Measurements from ENCODE around the gene UBC. TPM values are rescaled to one million over a fixed set of nuclear protein-coding genes. Genes with fewer than 3 reads are reported as not detected.

The UBC gene
- total RNA-seq, 2 donors from 2014 or later, result 637 to 675 TPM

DNA sequence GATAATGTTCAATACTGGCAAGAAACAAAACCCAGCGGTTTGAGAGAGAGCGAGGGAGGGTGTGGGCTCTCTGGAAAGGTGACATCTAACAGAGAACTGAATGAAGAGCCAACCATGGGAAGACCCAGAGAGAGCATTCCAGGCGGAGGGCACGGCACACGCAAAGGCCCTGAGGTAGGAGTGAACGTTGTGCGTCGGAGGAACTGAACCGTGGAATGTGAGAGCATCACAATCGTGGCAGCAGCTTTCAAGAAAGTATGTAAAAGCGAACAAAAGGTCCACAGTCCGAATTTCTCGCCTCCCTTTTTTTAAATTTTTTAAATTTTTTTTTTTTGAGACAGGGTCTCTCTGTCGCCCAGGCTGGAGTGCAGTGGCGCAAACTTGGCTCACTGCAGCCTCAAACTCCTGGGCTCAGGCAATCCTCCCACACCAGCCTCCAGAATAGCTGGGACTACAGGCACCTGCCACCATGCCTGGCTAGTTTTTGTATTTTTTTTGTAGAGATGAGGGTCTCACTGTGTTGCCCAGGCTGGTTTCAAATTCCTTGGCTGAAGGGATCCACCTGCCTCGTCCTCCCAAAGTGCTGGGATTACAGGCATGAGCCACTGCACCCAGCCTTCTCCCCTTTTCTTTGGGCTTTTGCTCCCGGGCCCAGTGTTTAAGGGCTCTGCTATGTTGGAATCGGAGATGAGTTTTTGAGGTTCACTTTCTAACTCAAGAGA is 35.5 kb downstream of the UBC start:
- Histone ChIP-seq H3K27ac (no peak overlapping the region), H3K36me3 (replicated peaks in 1 of 2; ENCODE audit: insufficient read depth in 1 of 2, low read depth in 2 of 2) (no peaks in the 10 kb centered on the region), H3K4me1 (no peaks in the 10 kb centered on the region), H3K4me3 (no peak overlapping the region), H3K27me3 (no peaks in the 10 kb centered on the region), H3K9me3 (no peaks in the 10 kb centered on the region)
- TF ChIP-seq POLR2A (IDR thresholded peaks at IDR 0.05), result no peak
- no peak for TF ChIP-seq CTCF (IDR thresholded peaks at IDR 0.05)
- intact Hi-C loops (cut with DNase I), result no loop called here
- DNase-seq (no peak), ATAC-seq (no peak)
- WGBS, 2 donors, result 90 to 91% methylated on average over 18 of the region's 18 CpGs

GRCh38 chr12:124877423-124877822 is 37.0 kb downstream of the UBC start:
- Histone ChIP-seq H3K4me1 (no peaks in the 10 kb centered on the region), H3K36me3 (replicated peaks in 1 of 2; ENCODE audit: insufficient read depth in 1 of 2, low read depth in 2 of 2) (no peaks in the 10 kb centered on the region), H3K9me3 (no peaks in the 10 kb centered on the region), H3K4me3 (no peak overlapping the region), H3K27me3 (no peaks in the 10 kb centered on the region), H3K27ac (no peak overlapping the region)
- no peak for DNase-seq
- WGBS, 2 donors, result 78 to 83% methylated on average over 3 of the region's 3 CpGs
- TF ChIP-seq CTCF (IDR thresholded peaks at IDR 0.05) (no peak), POLR2A (IDR thresholded peaks at IDR 0.05) (no peak)
- intact Hi-C loops (cut with DNase I), result no loop called here
- no peak for ATAC-seq

DNA sequence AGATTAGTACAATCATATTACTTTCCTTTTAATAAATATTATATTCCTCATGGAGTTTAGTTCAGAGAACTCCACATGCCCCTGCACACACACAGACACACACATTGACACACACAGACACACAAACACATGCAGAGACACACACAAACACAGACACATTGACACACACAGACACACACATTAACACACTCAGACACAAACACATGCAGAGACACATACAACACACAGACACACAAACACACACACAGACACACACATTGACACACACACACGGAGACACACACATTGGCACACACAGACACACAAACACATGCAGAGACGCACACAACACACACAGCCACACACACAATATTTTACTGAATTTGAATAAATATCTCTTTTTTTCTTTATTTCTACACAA is 38.3 kb downstream of the UBC start:
- DNase-seq (no peak), ATAC-seq (no peak)
- Histone ChIP-seq H3K4me1 (no peaks in the 10 kb centered on the region), H3K27me3 (no peaks in the 10 kb centered on the region), H3K4me3 (no peak overlapping the region), H3K36me3 (replicated peaks in 1 of 2; ENCODE audit: insufficient read depth in 1 of 2, low read depth in 2 of 2) (no peaks in the 10 kb centered on the region), H3K27ac (no peak overlapping the region), H3K9me3 (no peaks in the 10 kb centered on the region)
- no peak for TF ChIP-seq CTCF (IDR thresholded peaks at IDR 0.05)
- no peak for TF ChIP-seq POLR2A (IDR thresholded peaks at IDR 0.05)
- WGBS, 2 donors, result 61 to 84% methylated on average over 2 of the region's 2 CpGs
- intact Hi-C loops (cut with DNase I), result no loop called here

DNA sequence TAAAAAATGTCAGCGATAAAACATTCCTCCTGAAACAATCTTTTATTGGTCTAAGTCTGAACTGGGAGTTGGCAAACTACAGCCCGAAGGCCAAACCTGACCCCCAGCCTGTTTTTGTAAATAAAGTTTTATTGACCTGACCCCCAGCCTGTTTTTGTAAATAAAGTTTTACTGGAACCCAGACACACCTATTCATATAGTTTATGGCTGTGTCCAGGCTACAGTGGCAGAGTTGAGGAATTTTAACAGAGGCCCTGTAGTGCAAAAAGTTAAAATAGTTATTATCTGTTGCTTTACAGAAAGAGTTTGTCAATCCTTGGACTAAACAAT is 38.7 kb downstream of the UBC start:
- Histone ChIP-seq H3K4me3 (no peak overlapping the region), H3K4me1 (no peaks in the 10 kb centered on the region), H3K9me3 (no peaks in the 10 kb centered on the region), H3K27me3 (no peaks in the 10 kb centered on the region), H3K27ac (no peak overlapping the region), H3K36me3 (replicated peaks in 1 of 2; ENCODE audit: insufficient read depth in 1 of 2, low read depth in 2 of 2) (no peaks in the 10 kb centered on the region)
- 54 to 67% methylated on average over 2 of the region's 2 CpGs for WGBS, 2 donors
- ATAC-seq (no peak), DNase-seq (no peak)
- intact Hi-C loops (cut with DNase I), result no loop called here
- TF ChIP-seq POLR2A (IDR thresholded peaks at IDR 0.05) (no peak), CTCF (IDR thresholded peaks at IDR 0.05) (no peak)

Measured in body of pancreas (tissue), 4 donors.